ENCODE data around the gene CACNA2D4.

CACNA2D4 gene

DNA sequence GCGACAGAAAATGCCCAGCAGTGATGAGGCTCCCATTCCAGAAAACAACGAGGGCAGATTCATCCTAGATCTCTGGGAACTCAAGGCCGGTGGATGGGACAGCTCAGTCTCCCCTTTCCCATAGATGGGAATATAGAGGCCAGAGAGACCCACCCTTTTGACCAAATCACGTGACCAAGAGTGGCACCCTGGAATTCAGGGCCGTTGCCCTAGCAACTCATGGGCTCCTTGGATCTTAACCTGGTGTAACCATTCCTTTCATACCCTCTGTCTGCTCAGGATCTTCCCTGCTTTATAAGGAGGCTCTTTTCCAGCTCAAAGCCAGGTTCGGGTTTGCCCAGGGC is 106.5 kb downstream of the CACNA2D4 start:
- no peak for DNase-seq

DNA sequence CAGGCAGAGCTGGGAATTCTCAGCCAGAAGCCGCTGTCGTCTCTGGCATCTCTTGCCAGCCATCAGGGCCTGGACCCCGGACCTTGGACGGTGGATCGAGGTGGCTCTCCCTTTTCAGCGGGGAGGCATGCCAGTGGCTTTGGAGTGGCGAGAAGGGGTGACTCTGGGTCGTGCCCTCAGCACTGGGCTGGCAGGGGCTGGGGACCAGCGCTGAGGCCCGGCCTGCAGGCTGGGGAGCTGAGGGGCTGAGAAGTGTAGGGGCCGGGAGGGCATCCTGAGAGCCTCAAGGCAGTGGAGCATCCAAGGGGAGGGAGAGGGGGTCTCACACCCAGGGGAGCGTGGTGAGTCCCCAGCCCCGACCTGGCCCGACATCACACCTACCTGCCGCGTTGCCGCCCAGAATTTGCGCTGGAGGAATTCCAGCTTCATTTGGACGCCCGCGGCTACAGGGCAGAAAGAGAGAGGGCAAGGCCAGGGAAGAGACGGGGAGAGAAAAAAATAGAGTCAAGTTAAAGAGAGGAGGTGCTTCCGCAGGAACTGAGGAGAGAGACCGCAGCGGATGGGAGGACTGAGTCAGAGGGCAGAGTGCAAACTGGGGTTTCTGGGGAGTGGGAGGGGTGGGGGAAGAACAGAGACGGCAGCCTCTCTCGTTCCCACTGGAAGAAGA is 107.0 kb downstream of the CACNA2D4 start:
- DNase-seq = no peak

DNA sequence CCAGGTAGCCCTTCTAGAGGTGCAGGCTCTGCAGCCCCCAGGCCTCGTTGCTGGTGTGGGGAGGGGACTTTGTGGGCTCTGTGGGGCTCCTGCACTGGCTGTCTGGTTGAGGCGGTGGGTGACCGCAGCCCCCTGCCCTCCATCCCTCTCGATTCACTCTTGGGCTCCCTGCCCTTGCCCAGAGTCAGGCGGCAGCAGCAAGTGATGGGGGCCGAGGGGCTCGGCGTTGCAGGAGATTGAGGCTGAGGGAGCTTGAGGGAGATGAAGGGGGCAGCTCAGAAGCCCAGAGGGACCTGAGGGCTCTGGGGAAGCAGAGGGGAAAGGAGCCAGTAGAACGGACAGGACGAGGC is 107.5 kb downstream of the CACNA2D4 start:
- no peak for DNase-seq

DNA sequence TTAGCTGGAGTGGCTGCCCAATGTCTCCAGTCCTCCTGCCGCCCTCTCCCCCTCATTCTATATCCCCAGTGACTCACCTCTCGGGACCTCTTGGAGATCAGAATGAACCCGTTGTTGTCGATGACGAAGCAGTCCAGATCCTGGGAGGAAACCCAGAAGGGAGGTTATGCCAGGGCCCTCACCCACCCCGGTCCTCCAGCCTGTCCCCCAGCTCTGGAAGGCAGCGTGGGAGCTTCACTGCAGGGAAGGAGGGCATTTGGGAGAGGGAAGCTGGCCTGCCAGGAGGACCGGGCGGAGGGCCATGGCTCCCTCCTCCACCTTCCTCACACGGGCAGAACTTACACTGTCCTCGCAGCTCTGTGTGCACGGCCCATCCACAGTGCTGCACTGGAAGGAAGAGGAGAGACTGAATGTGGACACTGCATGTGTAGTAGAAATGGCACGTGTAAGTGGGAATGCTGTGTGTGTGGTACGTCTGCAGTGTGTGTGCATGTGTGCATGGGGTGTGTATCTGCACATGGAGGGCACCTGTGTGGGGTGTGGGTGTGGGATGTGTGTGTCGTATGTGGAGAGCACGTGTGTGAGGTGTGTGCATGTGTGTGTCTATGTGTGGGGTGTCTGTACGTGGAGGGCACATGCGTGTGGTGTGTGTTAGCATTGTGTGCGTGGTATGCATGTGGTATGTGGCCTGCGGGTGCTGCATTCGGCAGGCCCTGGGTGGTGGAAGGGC is 108.1 kb downstream of the CACNA2D4 start:
- DNase-seq = no peak

DNA sequence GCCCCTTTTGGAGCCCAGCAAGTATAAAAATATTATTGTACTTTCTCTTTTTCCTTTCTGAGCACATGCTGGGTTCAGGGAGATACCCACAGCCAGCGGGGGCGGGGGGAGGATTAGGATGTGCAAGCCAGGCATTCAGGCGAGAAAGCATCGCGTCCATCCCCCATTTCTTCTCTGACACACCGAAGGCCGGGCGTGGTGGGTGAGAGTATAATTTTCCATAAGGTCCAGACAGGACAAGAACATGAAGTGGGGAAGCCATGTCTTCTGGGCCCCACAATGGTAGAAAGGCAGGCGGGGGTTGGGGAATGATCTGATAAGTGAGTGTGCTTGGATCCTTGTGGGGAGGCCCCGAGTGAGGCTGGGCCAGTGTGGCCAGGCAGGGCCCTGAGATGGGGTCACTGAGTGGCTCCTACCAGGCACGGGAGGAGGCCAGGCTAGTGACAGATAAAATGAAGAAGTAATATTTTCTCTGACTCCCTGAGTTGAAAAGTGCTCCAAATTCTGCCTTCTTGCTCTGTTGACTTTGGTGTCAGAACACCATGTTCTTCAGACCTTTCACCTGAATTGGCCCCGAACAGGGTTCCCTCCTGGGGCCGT is 108.8 kb downstream of the CACNA2D4 start:
- DNase-seq = no peak

DNA sequence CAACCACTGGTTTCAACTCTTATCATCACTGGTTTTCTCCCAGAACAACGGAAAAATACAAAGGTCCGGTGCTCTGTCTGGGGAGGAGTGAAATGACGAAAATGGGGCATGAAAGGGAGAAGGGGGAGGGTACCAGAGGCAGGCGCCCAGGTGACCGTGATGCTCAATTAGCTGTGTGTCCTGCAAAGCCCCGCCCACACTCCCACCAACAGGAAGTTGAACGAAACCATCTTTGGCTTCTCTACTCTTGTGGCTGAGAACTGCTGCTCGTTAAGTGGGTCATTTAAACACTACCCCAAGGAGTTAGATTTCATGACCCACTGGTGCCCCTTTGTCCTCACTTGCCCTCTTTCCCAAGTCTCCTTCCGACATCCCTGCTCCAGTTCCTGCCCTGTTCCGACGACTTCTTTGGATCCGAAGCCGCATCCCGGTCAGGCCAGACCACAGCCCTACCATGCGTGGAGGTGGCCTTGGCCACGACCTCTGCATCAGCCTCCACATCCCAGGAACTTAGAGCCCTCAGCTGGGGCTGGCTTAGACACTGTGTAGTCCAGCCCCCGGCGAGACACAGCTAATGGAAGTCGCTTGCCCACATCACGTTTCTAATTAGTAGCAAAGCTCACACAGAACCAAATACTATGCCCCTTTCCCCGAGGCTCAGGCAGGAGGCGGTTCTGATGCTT is 109.5 kb downstream of the CACNA2D4 start:
- no peak for DNase-seq

DNA sequence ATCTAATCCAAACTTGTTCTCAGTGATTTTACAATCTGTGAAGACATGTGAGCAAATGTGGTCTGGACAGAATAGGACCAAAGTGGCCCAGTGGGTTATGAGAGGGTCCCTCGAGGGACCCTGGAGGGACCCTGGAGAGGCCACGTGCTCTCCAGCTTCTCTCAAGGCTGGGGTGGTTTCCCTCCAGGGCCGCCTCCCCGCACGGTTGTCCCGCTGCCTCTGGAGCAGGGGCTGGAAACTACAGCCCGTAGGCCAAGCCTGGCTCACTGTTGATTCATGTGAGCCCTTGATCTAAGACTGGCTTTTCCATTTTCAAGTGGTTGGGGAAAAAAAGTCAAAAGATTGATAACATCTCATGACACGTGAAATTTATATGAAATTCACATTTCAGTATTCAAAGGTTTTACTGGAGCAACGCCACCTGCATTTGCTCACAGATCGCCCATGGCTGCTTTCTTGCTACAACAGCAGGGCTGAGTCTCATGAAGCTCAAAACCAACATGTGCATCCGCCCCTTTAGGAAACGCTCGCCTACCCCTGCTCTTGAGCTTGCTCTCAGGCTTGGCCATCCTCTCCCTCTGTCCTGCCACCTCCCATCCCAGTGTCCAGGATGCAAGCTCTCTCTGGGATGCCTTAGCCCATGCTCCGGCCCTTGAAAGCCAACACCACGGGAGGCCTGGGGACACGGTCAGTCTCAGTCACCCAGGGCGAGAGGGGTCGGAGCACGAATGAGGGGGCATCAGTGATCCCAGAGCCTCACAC is 110.2 kb downstream of the CACNA2D4 start:
- no peak for DNase-seq

DNA sequence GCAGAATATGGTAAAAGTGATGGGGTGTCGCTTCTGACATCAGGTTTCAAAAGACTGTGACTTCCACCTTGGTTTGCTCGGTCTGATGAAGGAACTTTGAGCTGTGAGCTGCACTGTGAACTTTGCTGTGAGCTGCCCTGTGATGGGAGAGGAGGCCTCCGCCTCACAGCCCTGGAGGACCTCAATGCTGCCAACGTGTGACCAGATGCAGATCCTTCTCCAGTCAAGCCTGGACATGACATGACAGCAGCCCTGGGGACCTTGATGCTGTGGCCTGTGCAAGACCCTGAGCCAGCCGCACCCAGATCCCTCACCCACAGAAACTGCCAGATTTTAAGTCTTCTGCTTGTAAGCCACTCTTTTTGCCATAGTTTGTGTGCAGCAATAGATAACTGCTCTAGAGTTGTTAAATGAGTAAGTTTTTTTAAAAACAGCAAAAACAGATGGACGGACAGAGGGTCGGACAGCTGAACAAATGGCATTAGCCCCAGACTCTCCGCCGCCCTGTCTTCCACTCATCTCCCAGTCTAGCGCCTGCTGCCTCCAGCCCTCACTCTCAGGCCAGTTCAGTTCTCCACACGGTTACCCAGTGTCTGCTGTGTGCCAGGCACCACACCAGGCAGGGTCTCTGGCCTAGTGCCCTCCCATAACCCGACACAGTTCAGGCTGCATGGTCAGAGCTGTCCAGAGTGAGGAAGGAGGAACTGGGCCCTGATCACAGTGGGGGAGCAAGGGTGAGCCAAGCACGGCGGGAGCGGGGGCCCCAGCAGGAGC is 111.2 kb downstream of the CACNA2D4 start:
- DNase-seq = no peak

DNA sequence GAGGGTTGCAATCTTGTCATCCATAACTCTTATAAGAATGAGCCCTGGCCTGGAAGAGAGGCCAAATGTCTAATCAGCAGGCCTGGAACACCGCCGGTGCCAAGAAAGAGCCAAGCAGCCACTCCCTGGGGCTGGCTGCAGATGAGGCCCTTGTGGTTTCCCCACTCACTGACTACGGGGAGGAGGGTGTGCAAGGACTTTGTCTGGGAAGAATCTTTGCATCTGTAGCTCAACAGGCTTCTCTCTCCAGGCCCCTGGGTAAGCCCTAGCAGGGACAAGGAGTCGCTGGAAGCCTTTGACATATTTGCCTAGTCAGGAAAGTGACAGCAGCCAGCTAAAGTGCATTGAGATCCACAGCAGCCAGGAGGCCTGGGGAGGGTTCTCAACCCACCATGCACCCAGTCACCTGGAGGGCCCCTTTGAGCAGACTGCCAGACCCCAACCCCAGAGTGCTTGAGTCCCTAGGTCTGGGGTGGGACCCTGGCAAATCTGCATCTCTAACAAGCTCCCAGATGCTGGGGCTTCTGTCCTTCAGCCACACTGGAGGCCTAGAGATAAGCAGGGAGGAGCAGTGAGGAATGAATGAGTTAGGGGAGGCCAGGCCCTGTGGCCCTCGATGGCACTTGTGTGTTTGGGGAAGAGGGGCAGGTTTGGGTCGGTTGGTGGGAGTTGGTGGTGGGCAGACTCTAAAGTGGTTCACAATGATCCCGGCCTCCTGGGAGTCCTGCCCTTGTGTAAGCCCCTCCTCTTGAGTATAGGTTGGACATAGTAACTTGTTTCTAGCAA is 112.0 kb downstream of the CACNA2D4 start:
- no peak for DNase-seq

DNA sequence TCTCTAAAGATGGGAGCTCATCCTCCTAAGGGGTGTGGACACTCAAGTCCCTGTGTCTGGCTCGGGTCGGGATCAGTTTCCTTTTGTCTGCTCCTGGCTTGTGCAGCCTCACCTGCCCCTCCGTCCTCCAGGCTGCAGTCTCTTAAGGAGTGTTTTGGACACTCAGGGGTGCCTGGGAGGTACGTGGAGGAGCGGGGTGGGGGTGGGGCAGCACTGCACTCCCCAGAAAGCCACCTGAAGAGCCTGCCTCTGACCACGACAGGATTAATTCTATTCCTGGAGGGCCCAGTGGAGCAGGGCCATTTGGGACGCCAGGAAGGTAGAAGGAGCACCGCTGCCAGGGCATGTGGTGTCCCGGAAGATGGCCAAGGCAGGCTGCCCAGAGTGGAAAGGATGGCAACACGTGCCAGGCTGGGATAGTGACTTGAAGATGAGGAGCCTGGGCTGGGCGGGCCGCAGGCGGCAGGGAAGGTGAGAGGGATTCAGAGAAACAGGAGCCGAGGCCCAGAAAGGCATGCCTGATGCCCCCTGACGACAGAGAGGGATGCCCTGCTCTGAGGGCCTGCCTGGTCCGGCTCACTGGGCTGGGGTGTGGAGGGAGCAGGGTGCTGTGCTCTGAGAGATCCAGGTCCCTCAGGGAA is 112.9 kb downstream of the CACNA2D4 start:
- DNase-seq = no peak

DNA sequence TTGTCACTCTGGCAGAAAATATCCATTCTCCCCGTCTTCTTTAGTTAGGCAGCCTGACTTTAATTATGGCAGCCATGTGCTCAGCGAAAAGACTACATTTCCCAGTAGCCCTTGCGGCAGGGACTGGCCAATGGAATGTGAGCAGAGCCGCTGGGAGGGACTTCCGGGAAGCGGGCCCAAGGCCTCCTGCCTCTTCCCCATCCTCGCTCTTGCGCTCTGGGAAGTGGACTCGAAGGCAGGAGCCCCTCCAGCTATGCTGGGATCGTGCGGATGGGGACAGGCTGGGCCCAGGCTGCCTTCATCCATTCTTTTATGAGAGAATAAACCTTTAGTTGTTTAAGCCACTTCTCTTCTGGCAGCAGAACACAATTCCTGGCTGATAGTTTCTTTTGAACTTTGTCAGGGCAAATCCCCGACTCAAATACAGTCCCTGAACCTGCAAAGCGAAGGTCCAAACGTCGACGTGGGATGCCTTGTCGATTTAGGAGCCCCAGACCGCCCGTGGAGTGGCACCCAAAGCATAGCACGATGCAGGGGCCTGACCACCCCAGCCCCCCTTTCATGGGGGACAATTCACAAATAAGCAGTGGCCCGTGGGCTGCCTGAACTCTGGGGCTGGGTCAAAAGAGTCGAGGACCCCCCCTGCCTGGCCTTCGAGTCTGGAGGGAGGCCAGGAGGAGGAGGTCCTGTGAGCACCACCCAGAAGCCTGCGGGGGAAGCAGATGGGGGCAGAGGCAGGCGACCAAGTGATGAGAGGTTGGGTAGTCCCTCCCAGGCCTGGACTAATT is 113.7 kb downstream of the CACNA2D4 start:
- DNase-seq = peak; percentile 92

DNA sequence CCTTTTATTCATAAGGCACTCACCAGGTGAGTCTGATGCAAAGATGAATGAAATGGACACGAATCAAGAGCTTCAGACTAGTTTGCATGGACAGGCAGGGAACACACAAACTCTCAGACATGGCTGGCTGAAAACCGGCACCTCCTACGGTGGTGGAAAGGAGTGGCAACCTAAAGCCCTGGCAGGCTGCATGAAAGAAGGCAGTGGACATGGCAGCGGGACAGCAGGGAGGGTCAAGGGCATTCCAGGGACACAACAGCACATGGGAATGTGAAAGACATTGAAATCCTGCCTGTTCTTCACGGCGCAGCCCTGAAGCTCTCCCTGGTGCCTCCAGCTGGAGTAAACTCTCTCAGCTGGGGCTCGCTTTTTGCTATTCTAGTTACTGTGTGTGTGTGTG is 114.7 kb downstream of the CACNA2D4 start:
- no peak for DNase-seq

DNA sequence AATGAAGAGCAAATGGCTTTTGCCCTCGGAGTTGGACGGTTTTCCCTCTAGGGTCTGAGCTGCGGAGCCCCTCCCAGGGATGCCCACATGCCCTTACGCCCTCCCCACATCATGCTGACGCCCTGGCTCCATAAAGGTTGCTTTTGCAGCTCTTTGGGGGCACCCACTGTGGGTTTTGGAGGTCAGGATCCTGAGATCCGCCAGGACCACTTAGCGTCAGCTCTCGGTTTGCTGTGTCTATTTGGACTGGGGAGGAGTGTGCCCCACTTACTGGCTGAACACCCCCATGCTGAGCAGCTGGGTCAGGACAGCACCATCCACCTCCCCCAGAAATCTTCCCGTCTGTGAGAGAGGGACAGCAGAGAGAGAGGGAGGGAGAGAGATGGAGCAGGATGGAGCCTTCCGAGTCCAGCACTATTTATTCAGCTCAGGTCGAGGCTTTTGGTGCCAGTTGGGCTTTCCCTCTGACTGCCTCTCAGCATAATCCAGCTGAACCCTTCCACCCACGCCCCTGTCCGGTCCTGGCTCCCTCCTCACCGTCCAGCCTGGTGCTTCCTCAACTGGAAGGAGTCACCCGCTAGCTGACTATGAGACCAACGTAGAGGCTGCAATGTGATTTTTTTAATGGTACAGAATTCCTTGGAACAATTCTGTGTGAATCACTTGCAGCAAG is 117.0 kb downstream of the CACNA2D4 start:
- no peak for DNase-seq

DNA sequence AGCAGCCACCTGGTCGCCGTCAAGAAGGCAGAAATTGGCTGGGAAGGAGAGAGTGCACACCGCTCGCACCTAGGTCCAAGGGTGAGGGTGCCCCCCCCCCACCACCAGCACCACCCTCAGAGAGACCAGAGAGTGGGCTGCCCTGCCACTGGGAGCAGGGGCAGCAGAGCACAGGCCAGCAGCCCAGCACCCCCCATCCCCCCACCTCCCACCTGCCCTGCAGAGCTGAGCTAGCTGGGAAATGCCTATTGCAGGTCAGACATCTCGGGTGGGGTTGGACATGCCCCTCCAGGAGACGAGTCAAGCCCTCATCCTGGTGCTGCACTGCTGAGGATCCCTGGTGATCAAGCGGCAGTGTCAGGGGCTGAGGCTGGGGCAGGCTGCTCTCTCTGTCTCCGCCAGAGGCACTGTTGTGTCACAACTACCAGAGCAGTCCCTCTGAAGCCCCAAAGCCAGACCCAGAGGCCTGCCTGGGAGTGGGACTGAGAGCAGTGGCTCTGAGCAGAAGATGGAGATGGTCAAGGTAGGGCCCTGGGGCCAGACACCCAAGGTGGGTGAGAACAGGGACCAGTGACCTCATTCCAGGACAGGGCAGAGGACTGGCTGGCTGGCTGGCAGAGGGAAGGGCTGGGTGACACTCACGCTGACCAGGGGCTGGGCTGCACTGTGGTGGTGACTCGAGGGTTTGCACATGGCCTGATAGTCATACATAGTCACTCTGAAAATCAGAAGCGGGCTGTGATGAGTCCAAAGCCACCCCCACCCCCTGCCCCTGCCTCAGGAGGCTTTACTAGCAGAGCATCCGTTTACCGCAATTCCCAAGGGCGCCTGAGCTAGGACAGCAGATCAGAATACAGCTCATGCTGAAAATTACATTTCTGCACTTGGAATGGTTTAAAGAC is 117.8 kb downstream of the CACNA2D4 start:
- peak; percentile 61 for DNase-seq

DNA sequence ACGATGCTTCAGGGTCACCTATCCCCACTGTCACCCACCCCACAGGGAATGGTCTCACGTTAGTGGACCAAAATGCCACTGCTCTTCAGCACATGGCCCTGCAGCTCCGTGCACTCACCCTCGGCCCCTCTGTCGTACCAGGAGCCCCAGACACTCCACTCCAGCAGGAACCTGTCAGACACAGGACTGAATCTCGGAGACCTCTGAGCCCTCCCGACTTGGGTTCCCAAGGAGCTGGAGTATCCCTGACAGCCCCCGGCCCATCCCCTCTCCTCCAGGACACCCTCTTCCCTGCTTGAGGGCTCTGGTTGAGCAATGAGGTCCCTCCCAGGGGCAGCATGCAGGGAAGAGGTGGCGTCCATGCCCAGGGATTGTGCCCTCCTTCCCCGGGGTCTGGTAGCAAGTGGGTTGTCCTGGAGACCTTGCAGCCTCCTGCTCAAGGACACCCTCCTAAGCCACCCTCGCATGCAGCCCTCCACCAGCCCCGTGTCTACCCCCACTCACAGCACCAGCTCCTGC is 118.5 kb downstream of the CACNA2D4 start:
- DNase-seq = no peak

DNA sequence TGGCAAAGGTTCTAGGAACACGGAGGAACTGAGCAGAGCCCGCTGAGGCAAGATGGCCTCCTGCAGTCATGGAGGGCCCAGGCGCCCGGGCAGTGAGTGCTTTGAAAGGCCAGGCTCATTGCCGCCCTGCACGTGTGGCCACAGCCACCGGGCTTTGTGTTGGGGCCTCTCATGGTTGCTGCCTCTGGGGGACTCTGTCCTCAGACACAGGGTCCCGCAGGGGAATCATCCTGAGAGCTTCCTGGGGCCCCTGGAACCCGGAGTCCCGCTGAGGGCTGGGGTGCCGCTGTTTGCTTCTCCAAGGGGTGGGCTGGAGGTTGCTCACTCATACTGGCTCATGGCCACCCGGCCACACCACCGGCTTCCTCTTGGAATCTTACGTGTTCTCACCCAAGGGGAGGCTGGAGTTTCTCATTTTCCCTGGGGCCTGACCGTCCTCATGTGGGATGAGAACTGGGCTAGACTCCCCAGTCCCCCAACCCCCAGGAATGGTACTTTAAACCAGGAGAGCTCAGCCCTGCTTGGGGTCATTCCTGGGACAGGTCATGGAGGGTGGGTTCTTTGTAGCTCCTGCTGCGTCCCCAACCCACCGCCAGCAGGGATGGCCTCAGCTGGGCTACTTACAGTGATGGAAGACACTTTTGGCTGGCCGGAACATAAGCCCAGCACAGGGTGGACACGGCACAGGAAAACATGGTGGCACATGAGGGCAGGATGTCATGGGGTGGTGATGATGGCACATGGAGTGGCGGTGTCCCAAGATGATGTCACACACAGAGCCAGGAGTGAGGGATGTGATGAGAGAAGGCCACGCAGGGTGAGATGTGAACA is 119.2 kb downstream of the CACNA2D4 start:
- no peak for DNase-seq

DNA sequence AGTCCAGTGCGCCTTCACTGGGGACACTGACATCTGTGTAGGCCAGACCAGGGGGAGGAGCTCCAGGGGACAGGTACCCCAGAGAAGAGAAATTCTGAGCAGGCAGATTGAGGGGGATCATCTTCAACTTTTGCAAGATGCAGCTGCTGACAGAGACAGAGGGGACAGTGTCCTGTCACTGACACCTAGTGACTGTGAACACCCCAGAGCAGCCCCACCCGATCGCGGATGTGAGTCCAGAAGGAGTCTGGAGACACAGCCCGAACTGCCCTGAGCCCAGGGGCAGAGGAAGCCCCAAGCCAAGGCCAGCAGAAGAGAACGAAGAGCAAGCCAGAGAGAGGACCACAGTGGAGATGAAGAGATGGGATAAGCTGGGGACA is 119.8 kb downstream of the CACNA2D4 start:
- DNase-seq = no peak

Measured in 8988T (cell line).